Peyer's patch (tissue), 4 donors: ENCODE results near the gene VPS39.

Source experiments
- POLR2A ChIP-seq, 2 donors: fragments of 450-650 bp; IDR thresholded peaks; one replicate each; pipeline ENCODE4 v1.5.1; 2017; ENCODE audit warnings: antibody characterized with exemption in 2 of 2, mild to moderate bottlenecking in 2 of 2, moderate library complexity in 2 of 2
- TF ChIP-seq, protein P1 (sequence below), 6 experiments: fragments of 450-650 bp in 4 of 6; fragments of 200-600 bp in 2 of 6; sonication (generic) in 1 of 6; IDR thresholded peaks; one replicate each; pipeline ENCODE4 v1.5.1; 2017 to 2019; ENCODE audit warnings: antibody characterized with exemption in 6 of 6, mild to moderate bottlenecking in 3 of 6, moderate library complexity in 1 of 6

DNA sequence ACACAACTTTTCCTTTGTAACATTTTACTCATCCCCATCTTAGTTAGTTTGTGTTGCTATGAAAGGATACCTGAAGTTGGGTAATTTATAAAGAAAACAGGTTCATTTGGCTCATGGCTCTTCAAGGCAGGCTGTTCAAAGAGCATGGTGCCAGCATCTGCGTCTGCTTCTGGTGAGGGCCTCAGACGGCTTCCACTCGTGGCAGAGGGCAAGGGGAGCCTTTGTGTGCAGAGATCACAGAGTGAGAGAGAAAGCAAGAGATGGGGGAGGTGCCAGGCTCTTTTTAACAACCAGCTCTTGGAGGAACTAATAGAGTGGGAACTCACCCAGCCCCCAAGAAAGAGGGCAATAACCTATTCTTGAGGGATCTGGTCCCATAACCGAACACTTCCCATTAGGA lies 74.7 kb downstream of the VPS39 start:
- TF ChIP-seq, protein P1, sequence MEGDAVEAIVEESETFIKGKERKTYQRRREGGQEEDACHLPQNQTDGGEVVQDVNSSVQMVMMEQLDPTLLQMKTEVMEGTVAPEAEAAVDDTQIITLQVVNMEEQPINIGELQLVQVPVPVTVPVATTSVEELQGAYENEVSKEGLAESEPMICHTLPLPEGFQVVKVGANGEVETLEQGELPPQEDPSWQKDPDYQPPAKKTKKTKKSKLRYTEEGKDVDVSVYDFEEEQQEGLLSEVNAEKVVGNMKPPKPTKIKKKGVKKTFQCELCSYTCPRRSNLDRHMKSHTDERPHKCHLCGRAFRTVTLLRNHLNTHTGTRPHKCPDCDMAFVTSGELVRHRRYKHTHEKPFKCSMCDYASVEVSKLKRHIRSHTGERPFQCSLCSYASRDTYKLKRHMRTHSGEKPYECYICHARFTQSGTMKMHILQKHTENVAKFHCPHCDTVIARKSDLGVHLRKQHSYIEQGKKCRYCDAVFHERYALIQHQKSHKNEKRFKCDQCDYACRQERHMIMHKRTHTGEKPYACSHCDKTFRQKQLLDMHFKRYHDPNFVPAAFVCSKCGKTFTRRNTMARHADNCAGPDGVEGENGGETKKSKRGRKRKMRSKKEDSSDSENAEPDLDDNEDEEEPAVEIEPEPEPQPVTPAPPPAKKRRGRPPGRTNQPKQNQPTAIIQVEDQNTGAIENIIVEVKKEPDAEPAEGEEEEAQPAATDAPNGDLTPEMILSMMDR (IDR thresholded peaks at IDR 0.05), result no peak
- no peak for TF ChIP-seq POLR2A (IDR thresholded peaks at IDR 0.05)
